Stimulated activated naive CD4-positive, alpha-beta T cell treated with Interleukin-2 at 50 U/mL for 16 hours (primary cell): Measurements from ENCODE around the gene CNOT6L.

Experiments
- DNase-seq: peaks from one replicate; lab custom pipeline; 2025; lab: John Stamatoyannopoulos, UW

The CNOT6L gene

DNA sequence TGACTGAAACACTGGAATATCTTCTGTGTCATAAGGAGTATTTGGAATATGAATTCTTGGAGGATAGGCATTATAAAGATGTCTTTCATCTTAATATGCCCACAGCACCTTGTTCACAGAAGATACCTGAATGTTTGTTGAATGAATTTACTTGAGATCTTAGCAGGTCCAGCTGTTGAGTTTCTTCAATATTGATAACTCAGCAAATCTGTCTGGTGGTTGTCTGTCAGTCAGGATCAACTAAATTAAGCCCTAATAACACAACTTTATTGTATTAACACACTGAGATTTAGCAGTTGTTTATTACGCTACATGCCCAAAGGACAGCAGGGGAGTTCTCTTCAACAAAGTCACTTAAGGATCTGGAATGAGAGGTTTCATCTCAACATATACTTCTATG lies 106.5 kb downstream of the CNOT6L start:
- no peak for DNase-seq

- DNase-seq: no peak
Observed at GRCh38 chr4:77711469-77711868, 107.7 kb downstream of the CNOT6L start.

- DNase-seq: no peak
Observed at GRCh38 chr4:77710684-77711083, 108.5 kb downstream of the CNOT6L start.

GRCh38 chr4:77710059-77710458 lies 109.1 kb downstream of the CNOT6L start:
- DNase-seq: no peak

GRCh38 chr4:77706717-77707116 lies 112.5 kb downstream of the CNOT6L start:
- DNase-seq: no peak

- no peak for DNase-seq
Observed at GRCh38 chr4:77703666-77704065, 115.5 kb downstream of the CNOT6L start.

- no peak for DNase-seq
Observed at GRCh38 chr4:77701121-77701520, 118.0 kb downstream of the CNOT6L start.

DNA sequence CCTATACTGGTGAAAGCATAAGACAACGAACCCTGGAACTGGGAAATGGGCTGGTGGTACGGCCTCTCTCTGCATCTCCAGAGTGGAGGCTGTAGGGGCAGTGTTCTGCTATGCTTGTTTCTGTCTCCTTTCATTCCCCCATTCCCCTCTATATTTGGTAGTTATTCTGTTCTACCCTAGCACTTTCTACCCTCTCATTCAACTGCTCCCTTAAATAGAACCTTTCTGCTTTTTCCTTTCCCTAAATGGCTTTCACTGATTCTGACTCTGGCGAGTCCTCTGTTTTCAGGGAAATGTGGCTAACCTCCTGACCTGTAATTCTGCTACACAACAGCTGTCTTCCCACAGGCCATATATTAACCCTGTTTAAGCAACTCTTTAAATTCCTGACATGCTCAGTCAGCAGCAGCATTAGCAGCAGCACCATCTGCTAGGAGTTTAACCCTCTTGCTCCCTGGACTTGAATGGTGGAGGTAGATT lies 119.4 kb downstream of the CNOT6L start:
- no peak for DNase-seq

- DNase-seq: no peak
Observed at GRCh38 chr4:77697860-77698590, 121.1 kb downstream of the CNOT6L start.

DNA sequence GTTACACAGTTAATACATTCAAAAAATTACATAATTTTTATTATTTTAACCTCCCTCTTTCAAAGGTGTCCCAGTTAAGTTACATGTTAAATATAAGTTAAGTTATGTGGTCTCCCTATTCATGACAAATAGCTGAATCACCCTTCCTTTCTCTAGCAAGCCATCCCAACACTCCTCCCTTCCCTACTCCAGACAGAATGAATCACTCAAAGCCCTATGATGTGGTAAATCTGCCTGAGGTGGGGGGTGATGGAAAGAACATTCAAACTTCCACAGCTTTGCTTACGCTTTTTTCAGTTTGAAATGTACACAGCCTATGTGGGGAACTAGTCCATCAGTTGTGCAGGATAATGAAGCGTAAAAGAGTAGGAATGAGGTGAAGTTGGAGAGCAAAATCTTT lies 123.4 kb downstream of the CNOT6L start:
- no peak for DNase-seq

DNA sequence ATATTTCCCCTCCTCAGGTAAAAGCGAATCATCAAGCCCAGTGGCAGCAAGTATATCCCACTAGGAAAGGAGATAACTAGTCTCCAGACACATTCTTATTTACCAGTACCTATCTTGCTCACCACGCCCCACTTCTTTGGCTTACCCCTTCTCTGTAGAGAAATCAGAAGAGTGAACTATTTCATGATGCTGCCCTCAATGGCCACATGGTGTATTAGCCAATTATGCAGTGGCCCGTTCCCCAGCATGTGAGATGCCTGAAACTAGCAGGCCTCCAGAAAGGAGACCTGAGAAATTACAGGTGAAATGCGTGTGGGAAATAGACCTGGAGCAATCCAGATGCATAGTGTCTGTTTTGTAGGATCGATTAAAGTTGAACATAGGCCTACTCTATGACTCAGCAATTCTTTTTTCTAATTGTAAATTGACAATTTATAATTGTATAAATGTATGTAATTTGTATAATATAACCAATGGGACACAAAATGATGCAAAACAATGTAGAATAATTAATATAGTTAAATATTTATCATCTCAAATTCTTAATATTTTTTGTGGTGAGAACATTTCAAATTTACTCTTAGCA lies 126.2 kb downstream of the CNOT6L start:
- no peak for DNase-seq

DNA sequence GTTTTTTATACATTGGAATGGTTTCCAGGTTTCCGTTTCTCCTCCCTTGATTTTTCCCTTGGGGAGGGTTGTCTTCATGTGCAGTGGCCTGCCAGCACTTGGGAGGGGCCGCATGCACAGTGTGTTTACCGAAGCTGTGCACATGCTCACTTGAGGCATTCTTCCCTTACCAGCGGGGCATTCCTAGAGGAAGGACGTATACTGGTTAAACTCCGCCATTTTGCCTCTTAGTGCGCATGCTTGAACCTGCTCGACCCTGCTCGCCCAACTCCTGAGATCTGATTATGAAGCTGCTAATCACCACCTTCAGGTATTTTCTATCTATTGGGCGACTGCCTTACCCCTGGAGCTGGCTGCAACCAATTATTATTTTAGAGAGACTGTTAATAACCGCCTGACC lies 137.4 kb downstream of the CNOT6L start:
- no peak for DNase-seq

GRCh38 chr4:77676842-77677241 lies 142.3 kb downstream of the CNOT6L start:
- DNase-seq: no peak

DNA sequence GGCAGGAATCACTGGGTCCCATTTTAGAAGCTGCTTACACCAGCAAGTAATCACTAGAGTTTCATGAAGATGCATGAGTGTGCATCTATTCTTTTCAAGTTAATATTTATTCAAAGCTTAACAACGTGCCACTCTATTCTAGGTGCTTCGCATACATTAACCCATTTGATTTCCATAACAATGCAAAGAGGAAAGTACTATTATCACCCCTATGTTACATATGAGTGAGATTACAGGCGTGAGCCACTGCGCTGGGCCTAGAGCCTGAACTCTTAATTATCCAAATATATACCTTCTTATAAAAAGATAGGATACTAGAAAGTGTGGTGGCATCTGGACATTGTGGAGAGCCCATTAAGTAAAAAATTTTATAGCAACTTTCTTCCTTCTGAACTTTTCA lies 148.1 kb downstream of the CNOT6L start:
- no peak for DNase-seq

GRCh38 chr4:77669946-77670590 lies 149.1 kb downstream of the CNOT6L start:
- DNase-seq: no peak

DNA sequence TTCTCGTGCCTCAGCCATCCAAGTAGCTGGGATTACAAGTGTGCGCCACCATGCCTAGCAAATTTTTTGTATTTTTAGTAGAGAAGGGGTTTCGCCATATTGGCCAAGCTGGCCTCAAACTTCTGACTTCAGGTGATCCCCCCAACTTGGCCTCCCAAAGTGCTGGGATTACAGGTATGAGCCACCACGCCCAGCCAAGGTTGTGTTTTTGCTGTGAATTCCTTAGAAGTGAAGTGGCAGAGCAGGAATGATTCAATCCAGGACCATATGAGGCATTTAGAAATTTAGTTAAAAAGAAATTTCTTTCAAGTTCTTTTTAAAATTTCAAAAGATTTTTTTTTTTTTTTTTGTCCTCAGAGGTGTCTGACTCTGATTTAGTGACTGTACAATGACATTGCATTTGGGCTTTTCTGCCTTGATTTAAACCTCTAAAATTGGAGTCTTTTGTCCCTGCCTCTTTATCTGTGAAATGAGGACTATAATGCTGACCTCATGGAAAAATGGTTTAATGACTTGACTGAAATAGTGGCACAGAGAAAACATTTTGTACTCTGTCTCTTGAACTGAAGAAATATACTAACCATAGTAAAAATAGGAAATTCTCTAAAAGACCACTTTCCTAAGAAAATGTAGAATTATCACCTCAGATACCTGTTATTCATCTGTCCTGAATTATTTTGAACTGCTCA lies 153.6 kb downstream of the CNOT6L start:
- DNase-seq: no peak
